Measurements from ENCODE around the gene CAMK1D. TPM values are rescaled to one million over a fixed set of nuclear protein-coding genes. Genes with fewer than 3 reads are reported as not detected.

CAMK1D gene
- total RNA-seq, 1 experiment from 2014 or later = 10.2 TPM

GRCh38 chr10:12784646-12785045, 435.3 kb downstream of the CAMK1D start:
- ATAC-seq (no peak; the same call in 1 of the 2 replicates), DNase-seq (ENCODE audit: low spot score) (no peak)
- H3K4me1 Mint-ChIP-seq = peaks cover 4% of the 10 kb centered on the region; the same call in 1 of the 2 replicates
- no peaks in the 10 kb centered on the region for H3K27me3 Mint-ChIP-seq (ENCODE audit: low read depth)
- H3K27ac Mint-ChIP-seq = no peak overlapping the region
- no peaks in the 10 kb centered on the region for H3K36me3 Mint-ChIP-seq
- no peak overlapping the region for H3K4me3 Mint-ChIP-seq
- ChIA-PET CTCF (interaction anchor here (0.8 to 1.0 kb wide), 4 partner anchors 12 to 102 kb away, joined by 3 to 5 read pairs (median 3); no protein-coding TSS in a partner anchor), POLR2A (no interaction called here)
- H3K9me3 Mint-ChIP-seq = no peaks in the 10 kb centered on the region
- TF ChIP-seq, protein P1, sequence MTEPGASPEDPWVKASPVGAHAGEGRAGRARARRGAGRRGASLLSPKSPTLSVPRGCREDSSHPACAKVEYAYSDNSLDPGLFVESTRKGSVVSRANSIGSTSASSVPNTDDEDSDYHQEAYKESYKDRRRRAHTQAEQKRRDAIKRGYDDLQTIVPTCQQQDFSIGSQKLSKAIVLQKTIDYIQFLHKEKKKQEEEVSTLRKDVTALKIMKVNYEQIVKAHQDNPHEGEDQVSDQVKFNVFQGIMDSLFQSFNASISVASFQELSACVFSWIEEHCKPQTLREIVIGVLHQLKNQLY (CRISPR knock-in tag; IDR thresholded peaks at IDR 0.05) = no peak
- TF ChIP-seq TEAD4 (CRISPR knock-in tag; IDR thresholded peaks at IDR 0.05) (no peak), PREB (CRISPR knock-in tag; IDR thresholded peaks at IDR 0.05; ENCODE audit: borderline replicate concordance) (no peak), NFE2L1 (CRISPR knock-in tag; IDR thresholded peaks at IDR 0.05) (no peak), ZNF121 (CRISPR knock-in tag; IDR thresholded peaks at IDR 0.05) (no peak), AFF4 (CRISPR knock-in tag; IDR thresholded peaks at IDR 0.05; ENCODE audit: borderline replicate concordance) (no peak), ELF4 (CRISPR knock-in tag; IDR thresholded peaks at IDR 0.05; ENCODE audit: low read depth) (no peak), ZNF512 (CRISPR knock-in tag; IDR thresholded peaks at IDR 0.05; ENCODE audit: borderline replicate concordance) (no peak)

DNA sequence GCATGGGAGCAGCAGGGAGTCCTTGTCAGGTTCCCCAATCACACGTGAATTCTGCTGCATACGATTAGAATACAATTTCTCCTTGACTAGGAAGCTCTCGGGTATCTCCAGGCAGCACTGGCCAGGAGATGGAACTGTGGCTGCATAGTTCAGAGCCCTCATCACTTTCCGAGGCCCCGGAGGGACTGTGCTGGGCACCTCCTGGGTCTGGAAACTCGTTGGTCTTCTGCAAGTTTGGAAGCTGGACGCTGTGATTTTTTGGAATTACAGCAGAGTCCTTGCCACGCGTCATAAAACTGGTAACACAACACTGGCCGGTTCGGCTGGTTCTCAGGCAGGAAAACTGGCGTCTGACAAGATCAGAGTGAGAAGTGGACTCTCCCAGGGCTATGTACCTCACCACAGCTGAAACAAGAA, 436.1 kb downstream of the CAMK1D start:
- POLR2A ChIA-PET = interaction anchor here (0.6 kb wide), 1 partner anchor 20 kb away, joined by 5 read pairs; no protein-coding TSS in a partner anchor
- peaks cover 4% of the 10 kb centered on the region; the same call in 1 of the 2 replicates for H3K4me1 Mint-ChIP-seq
- DNase-seq (ENCODE audit: low spot score) (no peak), ATAC-seq (no peak)
- H3K4me3 Mint-ChIP-seq = no peak overlapping the region
- H3K27me3 Mint-ChIP-seq (ENCODE audit: low read depth) = no peaks in the 10 kb centered on the region; the same call in 1 of the 2 replicates
- CTCF ChIA-PET = interaction anchor here (1.0 kb wide), 1 partner anchor 25 kb away, joined by 3 read pairs; no protein-coding TSS in a partner anchor
- H3K36me3 Mint-ChIP-seq = no peaks in the 10 kb centered on the region
- H3K27ac Mint-ChIP-seq = no peak overlapping the region
- H3K9me3 Mint-ChIP-seq = 0 out of 2 replicates have a peak, but pooled peaks cover under 1% of the 10 kb centered on the region
- no peak for TF ChIP-seq IRF1 (CRISPR knock-in tag; IDR thresholded peaks at IDR 0.05)
- no peak for TF ChIP-seq ZNF423 (CRISPR knock-in tag; IDR thresholded peaks at IDR 0.05)
- no peak for TF ChIP-seq SP1 (CRISPR knock-in tag; conservative IDR thresholded peaks at IDR 0.05)
- TF ChIP-seq TP53 (CRISPR knock-in tag; IDR thresholded peaks at IDR 0.05) = no peak
- no peak for TF ChIP-seq NR2C2 (CRISPR knock-in tag; IDR thresholded peaks at IDR 0.05)
- no peak for TF ChIP-seq NFE2L1 (CRISPR knock-in tag; IDR thresholded peaks at IDR 0.05)
- TF ChIP-seq MAX (CRISPR knock-in tag; IDR thresholded peaks at IDR 0.05) = no peak
- TF ChIP-seq E2F5 (CRISPR knock-in tag; IDR thresholded peaks at IDR 0.05) = no peak
- TF ChIP-seq TCF7 (CRISPR knock-in tag; IDR thresholded peaks at IDR 0.05; ENCODE audit: low read depth) = no peak
- no peak for TF ChIP-seq JUN (CRISPR knock-in tag; IDR thresholded peaks at IDR 0.05)
- TF ChIP-seq ZNF396 (CRISPR knock-in tag; IDR thresholded peaks at IDR 0.05; ENCODE audit: borderline replicate concordance) = no peak
- TF ChIP-seq ARID4B (CRISPR knock-in tag; IDR thresholded peaks at IDR 0.05; ENCODE audit: borderline replicate concordance) = no peak
- TF ChIP-seq PREB (CRISPR knock-in tag; IDR thresholded peaks at IDR 0.05; ENCODE audit: borderline replicate concordance) = no peak

Data from WTC11 (cell line).